Measurements from ENCODE around the gene TMEM120A. TPM values are rescaled to one million over a fixed set of nuclear protein-coding genes. Genes with fewer than 3 reads are reported as not detected.

Gene TMEM120A
- total and polyA plus RNA-seq, 2 experiments from 2014 or later: 50.7 to 91.1 TPM

DNA sequence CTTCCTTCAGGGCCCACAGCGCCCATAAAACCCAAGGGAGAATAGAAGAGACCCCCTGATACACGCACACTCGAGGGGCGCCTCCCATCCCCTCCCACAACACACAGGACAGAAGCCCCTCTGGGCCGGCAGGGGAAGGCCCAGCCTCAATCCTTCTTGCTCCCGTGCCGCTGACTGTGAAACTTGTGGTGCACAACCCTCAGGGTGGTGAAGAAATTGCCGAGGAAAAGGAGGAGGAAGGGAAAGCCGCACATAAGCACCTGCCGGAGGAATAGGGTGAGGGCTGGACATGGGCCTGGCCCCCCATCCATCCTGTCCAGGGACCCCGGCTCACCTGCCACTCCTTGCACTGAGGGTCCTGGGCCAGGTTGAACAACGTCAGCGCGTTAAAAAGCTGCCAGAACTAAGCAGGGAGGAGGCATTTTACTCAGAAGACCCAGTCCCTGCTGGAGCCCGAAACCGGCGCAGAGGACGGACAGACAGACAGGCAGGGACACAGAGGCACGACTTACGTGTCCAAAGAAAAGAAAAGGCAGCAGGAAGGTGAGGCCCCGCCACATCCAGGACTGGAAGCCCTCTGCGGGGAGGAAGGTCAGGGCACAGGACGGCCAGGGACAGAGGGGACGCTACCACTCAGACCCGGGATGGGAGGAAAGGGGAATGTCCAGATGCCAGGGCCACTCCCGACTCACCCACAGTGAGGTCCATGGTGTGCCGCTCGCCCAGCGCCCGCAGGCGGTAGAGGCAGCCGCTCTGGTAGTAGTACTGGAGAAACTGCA, 7.2 kb downstream of the TMEM120A start:
- Histone ChIP-seq H2AFZ (no peak overlapping the region), H3K79me2 (no peaks in the 10 kb centered on the region), H3K9me2 (replicated peaks; ENCODE audit: insufficient read depth) (no peaks in the 10 kb centered on the region), H3K27ac (no peak overlapping the region), H3K4me3 (no peak overlapping the region), H3K9me3 (ENCODE audit: low read depth) (no peaks in the 10 kb centered on the region), H3K4me1 (ENCODE audit: insufficient read depth) (no peaks in the 10 kb centered on the region), H3K36me3 (replicated peaks; ENCODE audit: insufficient read depth, low read depth) (no peaks in the 10 kb centered on the region), H4K20me1 (ENCODE audit: insufficient read depth, poor library complexity, severe bottlenecking) (no peaks in the 10 kb centered on the region), H3K27me3 (no peaks in the 10 kb centered on the region), H3K4me2 (no peak overlapping the region)
- DNase-seq (ENCODE audit: low spot score): peak; percentile 4
- 97% methylated on average over 31 of the region's 32 CpGs for WGBS (ENCODE audit: low lambda C conversion rate, missing lambda C conversion rate)
- TF ChIP-seq EZH2 (IDR thresholded peaks at IDR 0.05; ENCODE audit: borderline replicate concordance): no peak
- no peak for TF ChIP-seq EZH2phosphoT487 (IDR thresholded peaks at IDR 0.05; ENCODE audit: low read depth, severe bottlenecking, unreplicated experiment)
- TF ChIP-seq, protein P1, sequence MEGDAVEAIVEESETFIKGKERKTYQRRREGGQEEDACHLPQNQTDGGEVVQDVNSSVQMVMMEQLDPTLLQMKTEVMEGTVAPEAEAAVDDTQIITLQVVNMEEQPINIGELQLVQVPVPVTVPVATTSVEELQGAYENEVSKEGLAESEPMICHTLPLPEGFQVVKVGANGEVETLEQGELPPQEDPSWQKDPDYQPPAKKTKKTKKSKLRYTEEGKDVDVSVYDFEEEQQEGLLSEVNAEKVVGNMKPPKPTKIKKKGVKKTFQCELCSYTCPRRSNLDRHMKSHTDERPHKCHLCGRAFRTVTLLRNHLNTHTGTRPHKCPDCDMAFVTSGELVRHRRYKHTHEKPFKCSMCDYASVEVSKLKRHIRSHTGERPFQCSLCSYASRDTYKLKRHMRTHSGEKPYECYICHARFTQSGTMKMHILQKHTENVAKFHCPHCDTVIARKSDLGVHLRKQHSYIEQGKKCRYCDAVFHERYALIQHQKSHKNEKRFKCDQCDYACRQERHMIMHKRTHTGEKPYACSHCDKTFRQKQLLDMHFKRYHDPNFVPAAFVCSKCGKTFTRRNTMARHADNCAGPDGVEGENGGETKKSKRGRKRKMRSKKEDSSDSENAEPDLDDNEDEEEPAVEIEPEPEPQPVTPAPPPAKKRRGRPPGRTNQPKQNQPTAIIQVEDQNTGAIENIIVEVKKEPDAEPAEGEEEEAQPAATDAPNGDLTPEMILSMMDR (IDR thresholded peaks at IDR 0.05; ENCODE audit: poor library complexity): no peak

DNA sequence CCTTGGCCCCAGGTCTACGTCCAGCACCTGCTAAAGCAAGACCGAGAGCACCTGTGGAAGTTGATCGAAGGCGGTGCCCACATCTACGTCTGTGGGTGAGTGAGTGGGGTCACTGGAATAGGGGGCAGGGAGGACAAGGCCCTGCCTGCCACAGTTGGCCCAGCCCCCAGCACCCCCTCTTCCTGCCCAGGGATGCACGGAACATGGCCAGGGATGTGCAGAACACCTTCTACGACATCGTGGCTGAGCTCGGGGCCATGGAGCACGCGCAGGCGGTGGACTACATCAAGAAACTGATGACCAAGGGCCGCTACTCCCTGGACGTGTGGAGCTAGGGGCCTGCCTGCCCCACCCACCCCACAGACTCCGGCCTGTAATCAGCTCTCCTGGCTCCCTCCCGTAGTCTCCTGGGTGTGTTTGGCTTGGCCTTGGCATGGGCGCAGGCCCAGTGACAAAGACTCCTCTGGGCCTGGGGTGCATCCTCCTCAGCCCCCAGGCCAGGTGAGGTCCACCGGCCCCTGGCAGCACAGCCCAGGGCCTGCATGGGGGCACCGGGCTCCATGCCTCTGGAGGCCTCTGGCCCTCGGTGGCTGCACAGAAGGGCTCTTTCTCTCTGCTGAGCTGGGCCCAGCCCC, 8.1 kb downstream of the TMEM120A start:
- Histone ChIP-seq H3K79me2 (no peaks in the 10 kb centered on the region), H2AFZ (no peak overlapping the region), H3K27me3 (no peaks in the 10 kb centered on the region), H3K9me2 (replicated peaks; ENCODE audit: insufficient read depth) (no peaks in the 10 kb centered on the region), H3K9me3 (ENCODE audit: low read depth) (no peaks in the 10 kb centered on the region), H3K27ac (no peak overlapping the region), H4K20me1 (ENCODE audit: insufficient read depth, poor library complexity, severe bottlenecking) (no peaks in the 10 kb centered on the region), H3K36me3 (replicated peaks; ENCODE audit: insufficient read depth, low read depth) (no peaks in the 10 kb centered on the region), H3K4me1 (ENCODE audit: insufficient read depth) (no peaks in the 10 kb centered on the region), H3K4me2 (no peak overlapping the region), H3K4me3 (no peak overlapping the region)
- WGBS (ENCODE audit: low lambda C conversion rate, missing lambda C conversion rate): 92% methylated on average over 20 of the region's 20 CpGs
- peak; percentile 6 for DNase-seq (ENCODE audit: low spot score)
- TF ChIP-seq EZH2phosphoT487 (IDR thresholded peaks at IDR 0.05; ENCODE audit: low read depth, severe bottlenecking, unreplicated experiment): no peak

DNA sequence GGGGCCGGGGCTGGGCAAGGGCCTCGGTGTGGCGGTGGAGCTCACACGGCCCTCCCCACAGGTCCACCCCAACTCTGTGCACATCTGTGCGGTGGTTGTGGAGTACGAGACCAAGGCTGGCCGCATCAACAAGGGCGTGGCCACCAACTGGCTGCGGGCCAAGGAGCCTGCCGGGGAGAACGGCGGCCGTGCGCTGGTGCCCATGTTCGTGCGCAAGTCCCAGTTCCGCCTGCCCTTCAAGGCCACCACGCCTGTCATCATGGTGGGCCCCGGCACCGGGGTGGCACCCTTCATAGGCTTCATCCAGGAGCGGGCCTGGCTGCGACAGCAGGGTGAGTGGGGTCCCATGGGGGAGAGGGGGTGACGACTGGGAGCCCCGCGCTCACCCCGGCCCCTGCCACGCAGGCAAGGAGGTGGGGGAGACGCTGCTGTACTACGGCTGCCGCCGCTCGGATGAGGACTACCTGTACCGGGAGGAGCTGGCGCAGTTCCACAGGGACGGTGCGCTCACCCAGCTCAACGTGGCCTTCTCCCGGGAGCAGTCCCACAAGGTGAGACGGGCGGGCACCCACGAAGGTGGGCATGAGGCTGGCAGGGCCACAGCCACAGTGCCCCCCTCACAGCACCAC, 8.8 kb downstream of the TMEM120A start:
- Histone ChIP-seq H2AFZ (no peak overlapping the region), H3K4me2 (no peak overlapping the region), H3K4me1 (ENCODE audit: insufficient read depth) (no peaks in the 10 kb centered on the region), H3K4me3 (no peak overlapping the region), H3K36me3 (replicated peaks; ENCODE audit: insufficient read depth, low read depth) (no peaks in the 10 kb centered on the region), H3K27me3 (no peaks in the 10 kb centered on the region), H3K9me3 (ENCODE audit: low read depth) (no peaks in the 10 kb centered on the region), H3K27ac (no peak overlapping the region), H3K9me2 (replicated peaks; ENCODE audit: insufficient read depth) (no peaks in the 10 kb centered on the region), H3K79me2 (no peaks in the 10 kb centered on the region), H4K20me1 (ENCODE audit: insufficient read depth, poor library complexity, severe bottlenecking) (no peaks in the 10 kb centered on the region)
- TF ChIP-seq EZH2 (IDR thresholded peaks at IDR 0.05; ENCODE audit: borderline replicate concordance) (no peak), EZH2phosphoT487 (IDR thresholded peaks at IDR 0.05; ENCODE audit: low read depth, severe bottlenecking, unreplicated experiment) (no peak)
- TF ChIP-seq, protein P1 (IDR thresholded peaks at IDR 0.05; ENCODE audit: poor library complexity): no peak
- peak; percentile 19 for DNase-seq (ENCODE audit: low spot score)
- 96% methylated on average over 34 of the region's 41 CpGs for WGBS (ENCODE audit: low lambda C conversion rate, missing lambda C conversion rate)

Data from hepatocyte (in vitro differentiated cells).